Right ventricle myocardium superior (tissue), 1 donor: Measurements from ENCODE around the gene GGNBP2. TPM values are rescaled to one million over a fixed set of nuclear protein-coding genes. Genes with fewer than 3 reads are reported as not detected.

Source experiments
- ATAC-seq: fragments of 200-7000 bp; cut with Tn5 transposase; one replicate; pipeline ENCODE4 v1.9.1; 2020; ENCODE audit warnings: mild to moderate bottlenecking; ENCODE audit not compliant: poor library complexity
- DNase-seq: peaks from one replicate; pipeline ENCODE4 v3.0.0-alpha.2; 2020
- intact Hi-C: fragments of 100-400 bp; cut with DNase I; formaldehyde crosslinking; loops from one replicate; pipeline ENCODE4 v1.11.2; 2022
- total RNA-seq: library from RNA; stranded (reverse); fragmentation: NEBNext Ultra II Directional; extraction: Animal tissue kit (Norgen Biotek cat#: 25700); gene quantifications from one replicate; pipeline ENCODE4 v1.2.1, GENCODE V29; 2021
- donor health status: DM: no; HTN: yes; CAD: no; lungs with severe emphysema.

GGNBP2 gene
- total RNA-seq, 1 donor from 2014 or later = 36.6 TPM

DNA sequence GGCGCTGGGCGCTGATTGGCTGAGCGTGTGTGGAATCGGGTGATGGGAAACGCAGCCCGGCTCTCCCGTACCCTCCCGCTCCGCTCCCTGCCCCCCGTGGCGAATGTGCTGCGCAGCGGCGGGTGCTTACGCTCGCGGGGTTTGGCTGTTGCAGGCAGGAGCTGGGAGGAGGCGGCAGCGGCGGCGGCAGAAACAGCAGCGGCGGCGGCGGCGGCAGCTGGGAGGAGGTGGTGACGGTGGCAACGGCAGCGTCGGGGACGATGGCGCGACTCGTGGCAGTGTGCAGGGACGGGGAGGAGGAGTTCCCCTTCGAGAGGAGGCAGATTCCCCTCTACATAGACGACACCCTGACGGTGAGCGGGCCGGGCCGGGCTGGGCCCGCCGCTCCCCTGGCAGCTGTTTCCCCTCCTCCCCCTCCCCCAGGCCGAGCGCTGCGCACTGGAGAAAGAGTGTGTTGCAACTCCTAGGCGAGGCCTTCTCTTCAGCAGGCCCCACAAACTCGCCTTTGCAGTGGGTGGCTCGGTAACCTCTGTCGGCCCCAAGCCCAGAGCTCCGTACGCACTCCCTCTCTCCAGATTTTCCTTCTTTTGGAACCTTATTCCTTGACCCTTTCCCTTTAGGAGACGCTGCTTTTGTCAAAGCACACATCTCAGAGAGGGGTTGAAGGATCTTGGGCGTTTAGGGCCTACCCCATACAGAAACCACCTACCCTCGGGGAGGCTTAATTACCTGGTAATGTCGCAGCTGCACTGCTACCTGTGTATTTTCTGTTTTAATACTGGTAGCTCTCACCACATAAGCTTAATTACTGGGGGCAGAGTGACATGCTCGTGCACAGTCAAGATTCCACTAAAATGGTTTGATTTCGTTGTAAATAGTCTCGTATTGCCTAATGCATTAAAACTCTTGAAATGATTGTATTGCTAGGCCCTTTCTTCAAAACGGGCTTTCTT lies 1.0 kb downstream of the GGNBP2 start:
- intact Hi-C loops = loop anchor here (10.0 kb wide), 1 partner anchor 61 kb away; the partner anchor contains the start of gene ZNHIT3
- DNase-seq = peak; percentile 98
- peak; percentile 93 for ATAC-seq

DNA sequence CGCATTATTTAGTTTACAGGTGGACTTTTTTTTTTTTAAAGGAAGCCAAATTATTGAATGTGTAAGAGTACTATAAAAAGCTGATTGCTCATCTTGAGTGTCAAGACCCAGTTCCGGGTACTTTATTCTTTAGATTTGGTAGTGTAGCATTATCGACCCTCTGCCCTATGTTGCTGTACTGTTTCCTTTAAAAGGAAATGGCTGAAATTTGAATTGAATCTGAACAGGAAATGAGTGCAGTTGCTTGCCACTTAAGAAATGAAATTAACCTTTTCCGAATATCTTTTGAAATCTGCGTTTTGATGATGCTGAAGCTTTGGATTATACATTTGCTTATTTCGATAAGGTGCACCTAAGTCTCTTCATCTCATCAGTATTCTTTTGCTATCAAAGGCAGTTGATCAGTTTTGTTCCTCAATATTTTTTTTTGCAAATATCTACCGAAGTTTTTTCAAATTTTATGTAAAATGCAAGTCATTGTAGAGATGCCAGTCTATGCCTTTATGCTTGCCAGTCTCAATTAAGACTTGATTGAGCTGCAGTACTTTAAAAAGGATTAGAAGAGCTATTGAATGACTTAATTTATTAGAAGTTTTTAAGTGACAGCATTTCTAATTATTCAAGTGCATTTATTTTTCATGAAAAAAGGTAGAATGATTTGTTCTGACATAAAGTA lies 1.8 kb downstream of the GGNBP2 start:
- no peak for ATAC-seq
- DNase-seq = no peak
- intact Hi-C loops = loop anchor here (10.0 kb wide), 1 partner anchor 62 kb away; the partner anchor contains the start of gene ZNHIT3

DNA sequence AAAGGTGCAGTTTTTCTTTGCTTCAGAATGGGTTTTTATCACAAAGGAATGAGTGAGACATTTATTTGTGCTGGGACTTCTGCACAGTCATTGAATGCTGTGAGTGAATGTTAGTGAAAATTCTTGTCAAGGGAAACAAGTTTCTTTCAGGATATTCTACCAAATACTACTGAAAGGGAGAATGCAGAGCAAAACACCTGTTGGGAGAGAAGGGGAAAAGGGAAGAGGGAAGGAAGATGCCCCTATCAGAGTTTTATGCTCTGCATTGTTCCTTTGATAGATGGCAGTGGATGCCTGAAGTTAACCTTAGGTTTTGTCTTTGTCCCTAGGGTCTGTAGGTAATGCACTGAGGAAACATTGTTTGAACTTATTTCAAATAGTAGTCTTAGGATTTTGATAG lies 3.1 kb downstream of the GGNBP2 start:
- intact Hi-C loops = loop anchor here (10.0 kb wide), 1 partner anchor 63 kb away; the partner anchor contains the start of gene ZNHIT3
- no peak for DNase-seq
- ATAC-seq = no peak

GRCh38 chr17:36550491-36551417 lies 6.0 kb downstream of the GGNBP2 start:
- intact Hi-C loops = no loop called here
- ATAC-seq = no peak
- DNase-seq = no peak

DNA sequence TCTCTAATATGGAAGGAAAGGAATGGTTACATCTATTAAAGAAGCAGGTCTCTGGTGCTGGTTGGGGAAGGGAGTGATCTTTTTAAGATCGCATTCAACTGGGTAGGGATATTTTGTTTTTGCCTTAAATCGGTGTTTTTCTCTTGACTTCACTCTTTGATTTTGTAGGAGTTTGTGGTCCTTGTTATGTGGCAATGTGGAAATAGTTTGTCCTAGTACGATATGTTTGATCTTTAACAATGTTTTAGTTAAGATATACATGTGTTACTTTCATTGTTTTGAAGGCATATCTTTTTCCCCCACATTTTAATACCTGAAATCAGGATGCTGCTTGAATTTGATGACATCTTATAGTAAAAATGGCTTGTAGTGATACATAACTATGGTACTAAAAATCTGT lies 8.7 kb downstream of the GGNBP2 start:
- ATAC-seq = no peak
- intact Hi-C loops = no loop called here
- no peak for DNase-seq

GRCh38 chr17:36566081-36566480 lies 21.4 kb downstream of the GGNBP2 start:
- ATAC-seq = no peak
- intact Hi-C loops = no loop called here
- no peak for DNase-seq

DNA sequence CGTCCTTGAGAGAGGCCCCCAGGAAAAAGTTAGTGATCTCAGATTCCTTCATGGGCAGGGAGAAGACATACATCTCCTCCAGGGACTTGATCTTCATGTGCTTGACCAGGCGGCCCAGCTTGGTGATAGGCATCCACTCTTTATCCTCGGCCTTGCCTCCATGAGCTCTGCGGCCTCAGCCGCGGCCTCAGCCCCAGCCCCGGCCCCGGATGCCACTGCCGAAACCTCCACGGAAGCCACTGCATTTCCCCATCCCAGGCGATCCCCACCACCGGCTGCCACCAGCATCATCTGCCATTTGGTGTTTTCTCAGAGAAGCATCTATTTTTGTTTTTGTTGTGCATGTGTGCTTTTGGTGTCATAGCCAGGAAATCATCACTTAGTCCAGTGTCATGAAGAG lies 30.3 kb downstream of the GGNBP2 start:
- DNase-seq = no peak
- no peak for ATAC-seq
- intact Hi-C loops = no loop called here

- intact Hi-C loops = no loop called here
- no peak for ATAC-seq
- DNase-seq = no peak
Measured at GRCh38 chr17:36576793-36577192, 32.1 kb downstream of the GGNBP2 start.

- intact Hi-C loops = no loop called here
- no peak for DNase-seq
- no peak for ATAC-seq
Measured at GRCh38 chr17:36578671-36579070, 34.0 kb downstream of the GGNBP2 start.

DNA sequence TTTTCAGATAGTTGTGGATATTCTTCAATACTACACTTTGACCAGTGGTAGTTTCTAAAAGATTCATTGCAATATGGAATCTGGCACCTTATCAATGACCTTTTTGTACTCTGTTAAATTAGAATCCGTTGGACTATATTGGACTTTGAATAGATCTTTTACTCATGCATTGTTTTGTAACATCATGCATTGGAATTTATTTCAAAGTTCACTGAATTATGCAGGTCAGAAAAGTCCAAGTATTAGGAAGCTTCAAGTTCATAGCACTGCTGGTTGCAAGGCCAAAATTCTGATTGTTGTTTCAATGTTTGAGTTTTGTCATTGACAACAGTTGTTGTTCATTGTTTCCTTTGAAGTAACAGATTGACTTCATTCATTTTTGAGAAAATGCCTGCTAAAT lies 39.1 kb downstream of the GGNBP2 start:
- intact Hi-C loops = no loop called here
- ATAC-seq = no peak

DNA sequence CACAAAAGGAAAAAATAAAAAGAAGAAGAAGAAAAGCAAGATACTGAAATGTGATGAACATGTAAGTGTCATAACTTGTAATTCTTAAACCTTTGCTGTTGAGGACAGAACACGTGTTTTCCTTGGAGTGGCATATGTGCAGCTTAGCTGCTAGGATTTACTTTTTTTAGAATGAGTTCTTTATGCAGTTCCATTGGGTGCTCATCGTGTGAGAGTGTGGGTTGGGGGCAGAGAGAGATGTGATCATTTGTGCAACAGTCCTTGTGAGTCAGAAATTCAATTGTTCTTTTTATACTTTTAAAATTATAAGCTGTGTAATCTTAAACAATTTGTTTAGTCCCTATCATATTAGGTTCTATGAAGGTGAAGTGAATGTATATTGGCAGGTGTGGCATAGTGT lies 41.4 kb downstream of the GGNBP2 start:
- DNase-seq (no peak), ATAC-seq (no peak)
- intact Hi-C loops = no loop called here

More for the DNA sequence above, 39.1 kb downstream of the GGNBP2 start:
- DNase-seq = no peak

GRCh38 chr17:36590082-36590481 lies 45.4 kb downstream of the GGNBP2 start:
- ATAC-seq (no peak), DNase-seq (no peak)
- intact Hi-C loops = no loop called here

DNA sequence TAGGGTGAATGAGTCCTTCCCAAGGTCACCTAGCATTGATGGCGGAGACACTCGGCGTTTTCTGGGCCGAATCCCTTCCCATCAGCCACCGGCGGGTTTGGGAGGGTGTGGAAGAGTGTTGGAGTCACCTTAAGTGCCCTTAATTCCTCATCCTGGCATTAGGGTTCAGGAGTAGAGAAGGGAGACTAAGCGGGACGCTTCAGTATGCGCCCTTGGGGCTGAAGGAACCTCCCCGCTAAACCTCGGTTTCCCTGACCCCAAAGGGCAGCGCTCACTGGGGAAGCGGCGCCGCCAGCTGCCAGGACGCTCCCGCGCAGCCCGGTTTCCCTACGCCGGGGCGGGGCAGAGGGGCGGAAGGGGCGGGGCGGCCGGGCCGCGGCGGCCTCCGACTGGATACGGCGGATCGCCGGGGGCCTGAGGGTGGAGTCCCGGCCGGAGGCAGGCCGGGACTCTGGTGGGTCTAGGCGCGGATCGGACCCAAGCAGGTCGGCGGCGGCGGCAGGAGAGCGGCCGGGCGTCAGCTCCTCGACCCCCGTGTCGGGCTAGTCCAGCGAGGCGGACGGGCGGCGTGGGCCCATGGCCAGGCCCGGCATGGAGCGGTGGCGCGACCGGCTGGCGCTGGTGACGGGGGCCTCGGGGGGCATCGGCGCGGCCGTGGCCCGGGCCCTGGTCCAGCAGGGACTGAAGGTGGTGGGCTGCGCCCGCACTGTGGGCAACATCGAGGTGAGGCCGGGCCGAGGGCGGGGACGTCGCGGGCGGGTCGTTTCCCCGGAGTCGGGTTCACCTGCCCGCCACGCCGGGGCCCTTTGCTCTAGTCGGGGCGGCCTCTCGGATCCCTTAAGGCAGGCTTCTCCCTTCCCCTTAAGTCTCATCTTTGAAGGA lies 47.0 kb downstream of the GGNBP2 start, which contains the start of gene DHRS11:
TSS of gene DHRS11 (plus strand) at position 446 of the 882 bp plus-strand sequence. CDS start at position 577, 131 bp downstream.
- DNase-seq (peak; percentile 92), ATAC-seq (peak; percentile 98)
- intact Hi-C loops = no loop called here

DNA sequence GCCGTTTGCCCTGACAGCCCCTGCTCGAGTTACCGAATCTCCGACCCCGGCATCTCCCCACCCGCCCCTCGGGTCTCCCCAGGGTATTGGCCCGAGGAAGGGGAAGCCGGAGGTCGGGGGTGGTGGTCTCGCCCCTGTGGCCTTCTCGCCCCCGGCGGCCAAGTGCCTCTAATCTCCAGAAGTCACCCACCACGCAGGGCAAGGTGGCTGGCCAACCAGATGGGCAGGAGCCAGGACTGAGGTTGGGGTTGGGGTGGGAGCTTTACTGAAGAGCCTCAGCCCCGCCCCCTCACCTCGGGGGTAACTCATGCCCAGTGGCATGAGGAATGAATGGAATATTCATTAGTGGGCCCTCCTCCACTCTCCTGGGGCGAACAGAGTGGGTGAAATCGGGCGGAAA lies 47.6 kb downstream of the GGNBP2 start:
- intact Hi-C loops = no loop called here
- DNase-seq (peak; percentile 52), ATAC-seq (peak; percentile 21)

- DNase-seq (no peak), ATAC-seq (peak; percentile 2)
- intact Hi-C loops = no loop called here
Measured at GRCh38 chr17:36592716-36593321, 48.1 kb downstream of the GGNBP2 start.

GRCh38 chr17:36593656-36594316 lies 49.1 kb downstream of the GGNBP2 start:
- intact Hi-C loops = no loop called here
- peak; percentile 10 for ATAC-seq
- DNase-seq = no peak
